GM21381 (cell line): ENCODE data around the gene ARHGAP26.
"Not testable (repeated sequence)": the region's sequence is repeated elsewhere in the genome, so short reads cannot be mapped to it uniquely, and the experiment has no call there.

Source experiments
- ATAC-seq: cut with Tn5 transposase; IDR thresholded peaks from one replicate; pipeline ENCODE4 v1.9.1; 2021; ENCODE audit warnings: mild to moderate bottlenecking, moderate library complexity; ENCODE audit not compliant: unreplicated experiment

Gene ARHGAP26

GRCh38 chr5:143076377-143076776 lies 306.2 kb downstream of the ARHGAP26 start:
- ATAC-seq = no peak

- no peak for ATAC-seq
Observed at GRCh38 chr5:143077453-143078103, 307.4 kb downstream of the ARHGAP26 start.

GRCh38 chr5:143078313-143078712 lies 308.1 kb downstream of the ARHGAP26 start:
- no peak for ATAC-seq

GRCh38 chr5:143078971-143079370 lies 308.8 kb downstream of the ARHGAP26 start:
- ATAC-seq = no peak

GRCh38 chr5:143080407-143080806 lies 310.2 kb downstream of the ARHGAP26 start:
- no peak for ATAC-seq

GRCh38 chr5:143080982-143081381 lies 310.8 kb downstream of the ARHGAP26 start:
- no peak for ATAC-seq

GRCh38 chr5:143083006-143083405 lies 312.8 kb downstream of the ARHGAP26 start:
- ATAC-seq = no peak

- no peak for ATAC-seq
Observed at GRCh38 chr5:143084407-143084806, 314.2 kb downstream of the ARHGAP26 start.

- no peak for ATAC-seq
Observed at GRCh38 chr5:143085319-143085917, 315.2 kb downstream of the ARHGAP26 start.

- no peak for ATAC-seq
Observed at GRCh38 chr5:143086546-143086907, 316.4 kb downstream of the ARHGAP26 start.

GRCh38 chr5:143086908-143087637 lies 316.9 kb downstream of the ARHGAP26 start:
- ATAC-seq = no peak

- not testable (repeated sequence) for ATAC-seq
Observed at GRCh38 chr5:143088702-143089101, 318.5 kb downstream of the ARHGAP26 start.

- not testable (repeated sequence) for ATAC-seq
Observed at GRCh38 chr5:143090044-143090443, 319.9 kb downstream of the ARHGAP26 start.

- ATAC-seq = not testable (repeated sequence)
Observed at GRCh38 chr5:143092711-143093451, 322.7 kb downstream of the ARHGAP26 start.

GRCh38 chr5:143093452-143094086 lies 323.4 kb downstream of the ARHGAP26 start:
- no peak for ATAC-seq

- no peak for ATAC-seq
Observed at GRCh38 chr5:143094087-143094521, 323.9 kb downstream of the ARHGAP26 start.

- ATAC-seq = not testable (repeated sequence)
Observed at GRCh38 chr5:143094608-143095007, 324.4 kb downstream of the ARHGAP26 start.

- peak; percentile 95 for ATAC-seq
Observed at GRCh38 chr5:143101121-143101520, 330.9 kb downstream of the ARHGAP26 start.

GRCh38 chr5:143101725-143102386 lies 331.7 kb downstream of the ARHGAP26 start:
- ATAC-seq = no peak

- no peak for ATAC-seq
Observed at GRCh38 chr5:143102411-143102810, 332.2 kb downstream of the ARHGAP26 start.
